Ascending aorta (tissue), 2 donors: Measurements from ENCODE around the gene STK24. TPM values are rescaled to one million over a fixed set of nuclear protein-coding genes. Genes with fewer than 3 reads are reported as not detected.

Experiments used
- DNase-seq, 2 donors: peaks; one replicate each; pipeline ENCODE4 v3.0.0-alpha.2; 2019; ENCODE audit warnings: low spot score in 2 of 2
- H3K27ac ChIP-seq, 2 donors: fragments of 200-600 bp; sonication (generic); one replicate each; pipeline ENCODE4 v1.5.1; 2016 to 2017; ENCODE audit warnings: mild to moderate bottlenecking in 1 of 2
- H3K27me3 ChIP-seq: fragments of 200-600 bp; sonication (generic); one replicate; pipeline ENCODE4 v1.5.1; 2017
- H3K36me3 ChIP-seq, 2 donors: fragments of 200-600 bp; sonication (generic); one replicate each; pipeline ENCODE4 v1.5.1; 2016
- H3K4me1 ChIP-seq, 2 donors: fragments of 200-600 bp; sonication (generic); one replicate each; pipeline ENCODE4 v1.5.1; 2016 to 2017; ENCODE audit warnings: mild to moderate bottlenecking in 1 of 2
- H3K4me3 ChIP-seq, 2 donors: fragments of 200-600 bp; sonication (generic); one replicate each; pipeline ENCODE4 v1.5.1; 2016 to 2017; ENCODE audit warnings: mild to moderate bottlenecking in 1 of 2
- H3K9me3 ChIP-seq, 2 donors: fragments of 200-600 bp; sonication (generic); one replicate each; pipeline ENCODE4 v1.5.1; 2016
- CTCF ChIP-seq, 3 experiments: fragments of 200-600 bp in 2 of 3; fragments of 450-650 bp in 1 of 3; sonication (generic) in 2 of 3; IDR thresholded peaks; one replicate each; pipeline ENCODE4 v1.5.1; 2016 to 2019; ENCODE audit warnings: antibody characterized with exemption in 3 of 3, mild to moderate bottlenecking in 1 of 3, moderate library complexity in 1 of 3
- intact Hi-C: fragments of 100-400 bp; cut with DNase I; formaldehyde crosslinking; loops from one replicate; pipeline ENCODE4 v1.15.1; 2023
- total RNA-seq: library from RNA; depleted of rRNA; stranded (reverse); fragments of >200 nt; gene quantifications from one replicate; pipeline ENCODE4 v1.1.0, GENCODE V29; 2016

The STK24 gene
- total RNA-seq, 1 donor from 2014 or later: 35.4 TPM

GRCh38 chr13:98442391-98443230, 134.3 kb downstream of the STK24 start:
- intact Hi-C loops: no loop called here
- no peaks in the 10 kb centered on the region for H3K27me3 ChIP-seq
- no peaks in the 10 kb centered on the region for H3K4me1 ChIP-seq
- H3K27ac ChIP-seq: no peak overlapping the region
- no peaks in the 10 kb centered on the region for H3K9me3 ChIP-seq
- no peak for DNase-seq
- no peak overlapping the region for H3K4me3 ChIP-seq
- no peak for TF ChIP-seq CTCF (IDR thresholded peaks at IDR 0.05)
- H3K36me3 ChIP-seq: peaks cover 0 to 5% of the 10 kb centered on the region in 2 donors

- H3K36me3 ChIP-seq: peaks cover 0 to 5% of the 10 kb centered on the region in 2 donors
- TF ChIP-seq CTCF (IDR thresholded peaks at IDR 0.05): no peak
- intact Hi-C loops: no loop called here
Measured at GRCh38 chr13:98441056-98441676, 135.7 kb downstream of the STK24 start.

GRCh38 chr13:98440390-98441055, 136.4 kb downstream of the STK24 start:
- peaks cover 0 to 5% of the 10 kb centered on the region in 2 donors for H3K36me3 ChIP-seq
- H3K27me3 ChIP-seq: no peaks in the 10 kb centered on the region
- H3K27ac ChIP-seq: no peak overlapping the region
- no peaks in the 10 kb centered on the region for H3K9me3 ChIP-seq
- DNase-seq: peak in 1 of 2 donors; percentile 55
- TF ChIP-seq CTCF (IDR thresholded peaks at IDR 0.05): no peak
- no peak overlapping the region for H3K4me3 ChIP-seq
- H3K4me1 ChIP-seq: no peaks in the 10 kb centered on the region
- intact Hi-C loops: no loop called here

More at GRCh38 chr13:98441056-98441676, 135.7 kb downstream of the STK24 start:
- DNase-seq: no peak
- no peaks in the 10 kb centered on the region for H3K4me1 ChIP-seq
- H3K27me3 ChIP-seq: no peaks in the 10 kb centered on the region
- no peak overlapping the region for H3K4me3 ChIP-seq
- no peaks in the 10 kb centered on the region for H3K9me3 ChIP-seq
- no peak overlapping the region for H3K27ac ChIP-seq

DNA sequence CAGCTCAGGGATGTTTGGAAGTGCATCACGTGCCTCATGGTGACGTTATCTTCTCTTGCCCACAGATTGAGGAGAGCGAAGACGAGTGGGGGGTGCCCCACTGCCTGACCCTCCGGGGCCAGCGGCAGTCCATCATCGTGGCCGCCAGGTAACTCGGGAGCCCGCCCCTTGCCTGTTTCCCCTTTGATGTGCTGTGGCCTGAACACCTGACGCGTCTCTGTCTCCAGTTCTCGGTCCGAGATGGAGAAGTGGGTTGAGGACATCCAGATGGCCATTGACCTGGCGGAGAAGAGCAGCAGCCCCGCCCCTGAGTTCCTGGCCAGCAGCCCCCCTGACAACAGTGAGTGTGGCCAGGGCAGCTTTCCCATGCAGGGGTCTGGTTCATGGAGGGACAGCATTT, 137.0 kb downstream of the STK24 start:
- Histone ChIP-seq H3K9me3 (no peaks in the 10 kb centered on the region), H3K36me3 (peaks cover 0 to 5% of the 10 kb centered on the region in 2 donors), H3K4me1 (no peaks in the 10 kb centered on the region), H3K4me3 (no peak overlapping the region), H3K27me3 (no peaks in the 10 kb centered on the region), H3K27ac (no peak overlapping the region)
- no peak for TF ChIP-seq CTCF (IDR thresholded peaks at IDR 0.05)
- intact Hi-C loops: no loop called here
- DNase-seq: peak in 1 of 2 donors; percentile 52

DNA sequence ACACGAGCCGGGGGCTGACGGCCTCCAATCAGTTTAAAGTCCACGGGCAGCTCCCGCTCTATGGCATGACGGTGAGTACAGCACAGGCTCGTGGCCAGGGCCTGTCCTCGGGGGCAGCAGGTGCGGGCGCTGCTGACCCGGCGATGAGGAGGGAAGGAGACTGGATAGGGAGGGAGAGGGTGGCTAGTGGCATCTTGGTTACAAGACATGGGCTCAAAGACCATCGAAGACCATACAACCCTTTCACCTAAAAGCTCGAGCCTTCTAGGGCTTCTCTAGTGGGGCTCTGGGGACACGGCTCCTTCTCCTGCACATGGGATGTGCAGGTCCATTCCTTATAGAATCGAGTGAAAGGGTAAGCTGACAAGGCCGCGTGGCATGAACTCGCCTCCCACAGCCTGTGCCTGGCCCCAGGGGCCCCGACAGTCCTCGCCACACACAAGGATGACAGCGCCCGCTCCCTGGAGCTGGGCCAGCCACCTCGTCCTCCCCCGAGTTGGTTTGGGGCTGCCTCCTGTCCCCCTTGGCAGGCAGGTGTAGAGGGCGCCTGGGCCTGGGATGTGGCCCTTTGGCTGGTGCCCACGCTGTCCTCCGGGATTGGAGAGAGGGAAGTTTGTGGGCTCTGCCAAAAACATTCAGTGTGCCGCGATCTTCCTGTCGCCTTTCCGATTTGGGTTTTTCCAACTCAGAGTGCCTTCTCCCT, 137.6 kb downstream of the STK24 start:
- intact Hi-C loops: no loop called here
- no peaks in the 10 kb centered on the region for H3K9me3 ChIP-seq
- H3K36me3 ChIP-seq: peaks cover 0 to 5% of the 10 kb centered on the region in 2 donors
- no peak for TF ChIP-seq CTCF (IDR thresholded peaks at IDR 0.05)
- no peak overlapping the region for H3K4me3 ChIP-seq
- no peak overlapping the region for H3K27ac ChIP-seq
- peak in 1 of 2 donors; percentile 55 for DNase-seq
- H3K4me1 ChIP-seq: no peaks in the 10 kb centered on the region
- H3K27me3 ChIP-seq: no peaks in the 10 kb centered on the region
